GM12878 (cell line): ENCODE data around the gene TEF. TPM values are rescaled to one million over a fixed set of nuclear protein-coding genes. Genes with fewer than 3 reads are reported as not detected.

ENCODE experiments used
- ATAC-seq: fragments of 200-7000 bp; cut with Tn5 transposase; 3 replicates; pipeline ENCODE4 v1.9.1; 2020; ENCODE audit warnings: mild to moderate bottlenecking, moderate library complexity
- BruUV-seq: library from RNA; stranded (reverse); fragments of 400-500 nt; replicated peaks from 2 replicates; lab custom pipeline; 2021; lab: Mats Ljungman, UMichigan
- CTCF ChIA-PET: fragments of 300-600 bp; sonication (Branson Sonifier 250); formaldehyde crosslinking; extraction: SDS; loops from one replicate; lab custom pipeline; 2021; ENCODE audit warnings: inconsistent platforms; lab: Yijun Ruan, JAX
- POLR2A ChIA-PET: fragments of 350-600 bp; formaldehyde crosslinking; extraction: SDS; loops from one replicate; lab custom pipeline; 2021; ENCODE audit warnings: inconsistent platforms; lab: Charles Lee
- RAD21 ChIA-PET: fragments of 300-600 bp; sonication (Branson Sonifier 250); formaldehyde crosslinking; loops from one replicate; lab custom pipeline; 2023; ENCODE audit warnings: antibody characterized with exemption; ENCODE audit not compliant: unreplicated experiment; lab: Charles Lee
- SMC1A ChIA-PET: fragments of 300-600 bp; sonication (Branson Sonifier 250); formaldehyde crosslinking; loops from one replicate; lab custom pipeline; 2023; ENCODE audit not compliant: unreplicated experiment, uncharacterized antibody; lab: Charles Lee
- DNase-seq: peaks from one replicate; pipeline ENCODE4 v3.0.0-alpha.2; 2011; ENCODE audit warnings: low read depth, low spot score
- FAIRE-seq: peaks from 3 replicates; lab custom pipeline; 2011; peaks lifted over from hg19 to GRCh38; lab: Jason Lieb, UNC
- H2AFZ ChIP-seq: 2 replicates; pipeline ENCODE4 v1.6.0; 2011; ENCODE audit warnings: low read depth, low read length, control low read depth; ENCODE audit not compliant: control insufficient read depth
- H3K27ac ChIP-seq: 2 replicates; pipeline ENCODE4 v1.5.1; 2011; ENCODE audit warnings: control low read depth; ENCODE audit not compliant: control insufficient read depth, insufficient read depth
- H3K27me3 ChIP-seq, 2 experiments: replicated peaks in 1 of 2; 2 replicates each; pipeline versions ENCODE4 v1.6.0 to v1.6.1; 2011; ENCODE audit warnings: low read length in 1 of 2; ENCODE audit not compliant: control insufficient read depth in 2 of 2, insufficient read depth in 2 of 2
- H3K36me3 ChIP-seq, 2 experiments: 2 replicates each; pipeline ENCODE4 v1.5.1; 2011; ENCODE audit warnings: low read length in 1 of 2; ENCODE audit not compliant: control insufficient read depth in 2 of 2, insufficient read depth in 2 of 2
- H3K4me1 ChIP-seq: 2 replicates; pipeline ENCODE4 v1.6.1; 2011; ENCODE audit warnings: mild to moderate bottlenecking, low read length, moderate library complexity, mixed read lengths; ENCODE audit not compliant: control insufficient read depth, insufficient read depth
- H3K4me2 ChIP-seq: 2 replicates; pipeline ENCODE4 v1.6.0; 2011; ENCODE audit warnings: control low read depth; ENCODE audit not compliant: control insufficient read depth, insufficient read depth
- H3K4me3 ChIP-seq: fragments of 200-600 bp; sonication (generic); 2 replicates; pipeline ENCODE4 v1.5.1; 2016
- H3K79me2 ChIP-seq: 2 replicates; pipeline ENCODE4 v1.6.0; 2011; ENCODE audit warnings: low read length; ENCODE audit not compliant: control insufficient read depth, insufficient read depth
- H3K9ac ChIP-seq: 2 replicates; pipeline ENCODE4 v1.8.0; 2011; ENCODE audit warnings: low read length, control low read depth, mixed read lengths; ENCODE audit not compliant: control insufficient read depth, insufficient read depth
- H3K9me3 ChIP-seq: replicated peaks from 3 replicates; pipeline ENCODE4 v1.5.1; 2011; ENCODE audit warnings: mild to moderate bottlenecking, low read length; ENCODE audit not compliant: control insufficient read depth, insufficient read depth
- H4K20me1 ChIP-seq: 2 replicates; pipeline ENCODE4 v1.6.0; 2011; ENCODE audit not compliant: control insufficient read depth, insufficient read depth
- EZH2 ChIP-seq: IDR thresholded peaks from 2 replicates; pipeline ENCODE4 v1.6.1; 2012; ENCODE audit warnings: low read depth, mild to moderate bottlenecking, control low read depth, inconsistent platforms, low read length, borderline replicate concordance; ENCODE audit not compliant: control insufficient read depth
- YY1 ChIP-seq: IDR thresholded peaks from 2 replicates; pipeline ENCODE4 v1.6.1; 2011; ENCODE audit warnings: low read depth, mild to moderate bottlenecking, low read length
- WGBS: methylation state at CpG from one replicate; pipeline ENCODE4 v1.1.6; 2016; ENCODE audit warnings: low lambda C conversion rate; ENCODE audit not compliant: insufficient replicate concordance, insufficient coverage; ENCODE audit errors: missing lambda C conversion rate; 5-methylcytosine and 5-hydroxymethylcytosine counted together
- in situ Hi-C: fragments of 300-500 bp; cut with MboI; formaldehyde crosslinking; loops from 9 replicates; pipeline ENCODE4 v1.14.3; 2018; ENCODE audit warnings: mixed read lengths
- intact Hi-C: fragments of 100-400 bp; cut with micrococcal nuclease; formaldehyde crosslinking; loops from one replicate; pipeline ENCODE4 v1.14.2; 2022; ENCODE audit not compliant: unreplicated experiment
- polyA plus RNA-seq, 11 experiments: library from polyadenylated mRNA; depleted of rRNA in 4 of 11; unstranded in 6 of 11; stranded (reverse) in 5 of 11; fragments of >200 nt; fragmentation: Nextera tagmentation in 4 of 11; fragmentation: Illumina TruSeq in 1 of 11; extraction: Ambion mirVana in 4 of 11; extraction: Trizol in 1 of 11; gene quantifications; 1 replicate in 1 of 11; 2 replicates in 10 of 11; pipeline versions ENCODE4 v1.2.1 to v1.2.3, GENCODE V29; 2011 to 2016; ENCODE audit warnings: inconsistent platforms in 2 of 11, missing spikeins in 2 of 11, low read depth in 1 of 11
- total RNA-seq, 4 experiments: library from RNA; depleted of rRNA in 3 of 4; stranded (reverse); fragments of >200 nt in 3 of 4; fragmentation: Illumina TruSeq in 1 of 4; extraction: Trizol in 1 of 4; gene quantifications; 2 replicates each; pipeline versions ENCODE4 v1.2.1 to v1.2.3, GENCODE V29; 2013 to 2021
- TF ChIP-seq, protein P1 (sequence below): fragments of 450-650 bp; IDR thresholded peaks from 2 replicates; pipeline ENCODE4 v1.6.1; 2017; ENCODE audit warnings: antibody characterized with exemption, mild to moderate bottlenecking, moderate library complexity
- TF ChIP-seq, protein P2 (sequence below): fragments of 150-350 bp; IDR thresholded peaks from 2 replicates; pipeline ENCODE4 v1.6.1; 2014; ENCODE audit warnings: mild to moderate bottlenecking, low read depth, low read length
- TF ChIP-seq, protein P3 (sequence below): IDR thresholded peaks from 2 replicates; pipeline ENCODE4 v1.6.1; 2012; ENCODE audit warnings: low read depth, low read length, improper control_type of control experiment

Gene TEF
- total and polyA plus RNA-seq, 10 of the 15 experiments (the other 5 are each of a cell fraction or from before 2014, with no cell fraction given) = 0.23 to 4.9 (median 3.2) TPM

DNA sequence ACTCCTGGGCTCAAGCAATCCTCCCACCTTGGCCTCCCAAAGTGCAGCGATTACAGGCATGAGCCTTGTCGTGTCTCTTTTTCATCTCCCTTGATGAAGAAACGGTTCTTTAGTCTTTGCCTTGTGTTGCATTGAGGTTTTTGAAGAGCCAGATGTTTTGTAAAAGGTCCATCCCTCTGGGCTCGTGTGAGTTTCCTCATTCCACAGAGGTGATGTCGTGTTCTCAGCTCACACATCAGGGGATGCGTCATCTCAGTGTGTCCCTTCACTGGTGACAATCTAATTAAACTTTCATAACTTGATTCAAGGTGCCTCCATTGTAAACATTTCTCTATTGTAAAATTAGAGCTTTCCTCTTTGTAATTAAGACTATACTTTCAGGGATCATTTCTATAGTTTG is 29.7 kb upstream of the TEF start (continued):
- TF ChIP-seq, protein P1, sequence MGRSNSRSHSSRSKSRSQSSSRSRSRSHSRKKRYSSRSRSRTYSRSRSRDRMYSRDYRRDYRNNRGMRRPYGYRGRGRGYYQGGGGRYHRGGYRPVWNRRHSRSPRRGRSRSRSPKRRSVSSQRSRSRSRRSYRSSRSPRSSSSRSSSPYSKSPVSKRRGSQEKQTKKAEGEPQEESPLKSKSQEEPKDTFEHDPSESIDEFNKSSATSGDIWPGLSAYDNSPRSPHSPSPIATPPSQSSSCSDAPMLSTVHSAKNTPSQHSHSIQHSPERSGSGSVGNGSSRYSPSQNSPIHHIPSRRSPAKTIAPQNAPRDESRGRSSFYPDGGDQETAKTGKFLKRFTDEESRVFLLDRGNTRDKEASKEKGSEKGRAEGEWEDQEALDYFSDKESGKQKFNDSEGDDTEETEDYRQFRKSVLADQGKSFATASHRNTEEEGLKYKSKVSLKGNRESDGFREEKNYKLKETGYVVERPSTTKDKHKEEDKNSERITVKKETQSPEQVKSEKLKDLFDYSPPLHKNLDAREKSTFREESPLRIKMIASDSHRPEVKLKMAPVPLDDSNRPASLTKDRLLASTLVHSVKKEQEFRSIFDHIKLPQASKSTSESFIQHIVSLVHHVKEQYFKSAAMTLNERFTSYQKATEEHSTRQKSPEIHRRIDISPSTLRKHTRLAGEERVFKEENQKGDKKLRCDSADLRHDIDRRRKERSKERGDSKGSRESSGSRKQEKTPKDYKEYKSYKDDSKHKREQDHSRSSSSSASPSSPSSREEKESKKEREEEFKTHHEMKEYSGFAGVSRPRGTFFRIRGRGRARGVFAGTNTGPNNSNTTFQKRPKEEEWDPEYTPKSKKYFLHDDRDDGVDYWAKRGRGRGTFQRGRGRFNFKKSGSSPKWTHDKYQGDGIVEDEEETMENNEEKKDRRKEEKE = no peak
- TF ChIP-seq YY1 = no peak
- TF ChIP-seq, protein P2, sequence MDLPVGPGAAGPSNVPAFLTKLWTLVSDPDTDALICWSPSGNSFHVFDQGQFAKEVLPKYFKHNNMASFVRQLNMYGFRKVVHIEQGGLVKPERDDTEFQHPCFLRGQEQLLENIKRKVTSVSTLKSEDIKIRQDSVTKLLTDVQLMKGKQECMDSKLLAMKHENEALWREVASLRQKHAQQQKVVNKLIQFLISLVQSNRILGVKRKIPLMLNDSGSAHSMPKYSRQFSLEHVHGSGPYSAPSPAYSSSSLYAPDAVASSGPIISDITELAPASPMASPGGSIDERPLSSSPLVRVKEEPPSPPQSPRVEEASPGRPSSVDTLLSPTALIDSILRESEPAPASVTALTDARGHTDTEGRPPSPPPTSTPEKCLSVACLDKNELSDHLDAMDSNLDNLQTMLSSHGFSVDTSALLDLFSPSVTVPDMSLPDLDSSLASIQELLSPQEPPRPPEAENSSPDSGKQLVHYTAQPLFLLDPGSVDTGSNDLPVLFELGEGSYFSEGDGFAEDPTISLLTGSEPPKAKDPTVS = no peak

DNA sequence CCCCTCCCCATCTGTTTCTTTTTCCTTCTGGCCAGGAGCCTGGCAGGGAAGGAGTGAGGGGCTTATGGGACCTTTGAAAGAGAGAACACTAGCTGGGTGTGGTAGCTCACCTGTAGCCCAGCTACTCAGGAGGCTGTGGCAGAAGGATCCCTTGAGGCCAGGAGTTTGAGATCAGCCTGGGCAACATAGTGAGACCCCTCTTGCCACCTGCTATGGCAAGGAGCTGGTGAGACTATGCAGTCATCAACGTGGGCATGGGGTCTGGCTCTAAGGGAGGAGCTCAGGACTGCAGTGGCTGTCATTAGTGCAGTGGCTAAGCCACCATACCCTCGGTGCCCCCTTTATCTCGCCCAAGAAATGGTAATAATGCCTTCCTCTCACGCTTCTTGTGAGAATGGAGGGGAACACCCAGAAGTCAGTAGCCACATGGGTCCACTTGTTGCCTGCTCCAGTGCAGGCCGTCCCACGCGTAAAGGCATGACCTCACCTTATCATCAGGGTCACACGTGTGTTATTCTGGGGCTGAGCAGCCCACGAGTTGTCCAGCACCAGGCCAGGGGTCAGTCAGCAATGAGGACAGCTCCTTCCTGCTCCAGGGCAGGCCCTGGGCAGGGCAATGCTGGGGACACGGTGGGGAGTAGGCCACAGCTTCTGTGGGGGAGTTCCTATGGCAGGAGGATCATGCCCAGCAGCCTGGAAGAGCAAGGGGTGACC is 27.7 kb upstream of the TEF start:
- no peak for DNase-seq
- H3K27ac ChIP-seq = no peak overlapping the region
- in situ Hi-C loops (no loop called here), intact Hi-C loops (no loop called here)
- RAD21 ChIA-PET = no interaction called here
- POLR2A ChIA-PET = no interaction called here
- H3K4me3 ChIP-seq = no peak overlapping the region
- no peak overlapping the region for H3K4me2 ChIP-seq
- no peaks in the 10 kb centered on the region for H3K27me3 ChIP-seq
- H3K9ac ChIP-seq = no peak overlapping the region
- WGBS = 86% methylated on average over 10 of the region's 10 CpGs
- H2AFZ ChIP-seq = no peak overlapping the region
- peaks cover 20 to 35% of the 10 kb centered on the region in 2 experiments; a peak in 3 of 4 replicates for H3K36me3 ChIP-seq
- no peaks in the 10 kb centered on the region for H3K79me2 ChIP-seq
- no peaks in the 10 kb centered on the region for H4K20me1 ChIP-seq
- FAIRE-seq = no peak
- no peak for ATAC-seq
- CTCF ChIA-PET = no interaction called here
- BruUV-seq = no TSS peak
- SMC1A ChIA-PET = no interaction called here
- TF ChIP-seq, protein P3, sequence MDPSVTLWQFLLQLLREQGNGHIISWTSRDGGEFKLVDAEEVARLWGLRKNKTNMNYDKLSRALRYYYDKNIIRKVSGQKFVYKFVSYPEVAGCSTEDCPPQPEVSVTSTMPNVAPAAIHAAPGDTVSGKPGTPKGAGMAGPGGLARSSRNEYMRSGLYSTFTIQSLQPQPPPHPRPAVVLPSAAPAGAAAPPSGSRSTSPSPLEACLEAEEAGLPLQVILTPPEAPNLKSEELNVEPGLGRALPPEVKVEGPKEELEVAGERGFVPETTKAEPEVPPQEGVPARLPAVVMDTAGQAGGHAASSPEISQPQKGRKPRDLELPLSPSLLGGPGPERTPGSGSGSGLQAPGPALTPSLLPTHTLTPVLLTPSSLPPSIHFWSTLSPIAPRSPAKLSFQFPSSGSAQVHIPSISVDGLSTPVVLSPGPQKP = no peak
- TF ChIP-seq EZH2 = no peak
- H3K9me3 ChIP-seq = no peaks in the 10 kb centered on the region
- no peaks in the 10 kb centered on the region for H3K4me1 ChIP-seq
